ENCODE measurements around the gene DHRSX.
"Not testable (repeated sequence)": the region's sequence is repeated elsewhere in the genome, so short reads cannot be mapped to it uniquely, and the experiment has no call there.

DHRSX gene

DNA sequence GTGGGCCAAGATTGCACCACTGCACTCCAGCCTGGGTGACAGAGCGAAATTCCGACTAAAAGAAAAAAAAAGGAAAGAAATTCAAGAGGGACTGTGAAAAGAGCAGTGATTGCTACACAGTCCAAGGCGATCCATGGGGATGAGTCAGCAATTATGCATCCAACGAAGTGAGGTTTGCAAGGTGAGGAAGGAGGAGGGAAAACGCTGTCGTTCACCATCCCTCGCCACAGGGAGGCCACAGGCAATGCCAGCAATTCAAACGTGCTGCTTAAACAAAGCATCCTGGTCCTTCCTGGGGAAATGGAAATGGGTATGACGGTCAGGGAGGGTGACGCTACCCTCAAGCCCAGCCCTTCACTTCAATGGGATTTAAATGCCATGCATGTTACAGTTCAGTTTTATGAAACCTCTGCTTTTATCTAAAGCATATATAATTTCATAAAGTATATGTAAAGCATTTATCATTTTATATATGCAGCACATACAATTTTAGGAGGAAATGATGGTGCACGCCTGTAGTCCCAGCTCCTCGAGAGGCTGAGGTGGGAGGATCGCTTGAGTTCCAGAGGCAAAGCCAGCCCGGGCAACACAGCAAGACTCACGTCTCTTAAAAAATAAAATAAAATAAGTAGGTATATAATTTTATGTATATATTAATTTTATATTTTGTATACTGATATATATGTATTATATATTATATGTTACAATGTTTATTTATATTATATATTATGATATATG, 108.7 kb downstream of the DHRSX start:
- DNase-seq (ENCODE audit: low read depth): peak; percentile 88

DNA sequence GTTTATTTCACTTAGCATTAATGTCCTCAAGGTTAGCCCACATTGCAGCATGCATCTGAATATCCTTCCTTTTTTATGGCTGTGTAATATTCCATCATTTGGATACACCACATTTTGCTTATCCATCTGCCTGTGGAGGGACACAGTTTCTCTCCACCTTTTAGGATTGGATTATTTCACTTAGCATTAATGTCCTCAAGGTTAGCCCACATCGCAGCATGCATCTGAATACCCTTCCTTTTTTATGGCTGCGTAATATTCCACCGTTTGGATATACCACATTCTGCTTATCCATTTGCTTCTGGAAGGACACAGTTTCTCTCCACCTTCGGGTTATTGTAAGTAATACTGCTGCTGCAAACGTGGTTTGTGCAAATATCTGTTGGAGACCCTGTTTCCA, 110.0 kb downstream of the DHRSX start:
- no peak for DNase-seq (ENCODE audit: low read depth)

DNA sequence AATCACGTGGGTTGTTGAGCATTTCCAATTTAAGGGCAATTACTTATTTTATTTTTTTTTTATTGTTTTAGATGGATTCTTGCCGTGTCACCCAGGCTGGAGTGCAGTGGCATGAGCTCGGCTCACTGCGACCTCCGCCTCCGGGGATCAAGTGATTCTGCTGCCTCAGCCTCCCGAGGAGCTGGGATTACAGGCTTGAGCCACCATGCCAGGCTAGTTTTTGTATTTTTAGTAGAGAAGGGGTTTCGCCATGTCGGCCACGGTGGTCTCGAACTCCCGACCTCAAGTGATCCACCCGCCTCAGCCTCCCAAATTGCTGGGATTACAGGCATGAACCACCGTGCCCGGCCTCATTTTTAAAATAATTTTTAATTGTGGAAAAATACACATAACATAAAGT, 111.0 kb downstream of the DHRSX start:
- not testable (repeated sequence) for DNase-seq (ENCODE audit: low read depth)

DNA sequence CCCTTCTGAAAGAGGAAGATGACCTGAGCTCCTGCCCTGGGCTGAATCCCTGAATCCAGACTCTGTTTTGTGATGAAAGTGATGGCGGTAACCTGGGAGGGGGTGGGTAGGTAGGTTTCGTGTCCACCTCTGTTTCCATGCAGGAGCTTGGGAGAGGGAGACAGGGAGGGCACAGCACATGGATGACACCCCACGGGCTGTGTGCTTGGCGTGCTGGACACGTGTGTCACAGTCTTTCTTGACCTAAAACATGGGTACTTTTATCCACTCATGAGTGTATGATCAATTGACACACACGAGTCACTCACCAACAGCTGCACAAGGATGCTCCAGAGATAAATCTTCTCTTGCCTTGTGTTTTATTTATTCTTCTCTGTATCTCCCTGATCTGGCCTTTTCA, 111.5 kb downstream of the DHRSX start:
- no peak for DNase-seq (ENCODE audit: low read depth)

DNA sequence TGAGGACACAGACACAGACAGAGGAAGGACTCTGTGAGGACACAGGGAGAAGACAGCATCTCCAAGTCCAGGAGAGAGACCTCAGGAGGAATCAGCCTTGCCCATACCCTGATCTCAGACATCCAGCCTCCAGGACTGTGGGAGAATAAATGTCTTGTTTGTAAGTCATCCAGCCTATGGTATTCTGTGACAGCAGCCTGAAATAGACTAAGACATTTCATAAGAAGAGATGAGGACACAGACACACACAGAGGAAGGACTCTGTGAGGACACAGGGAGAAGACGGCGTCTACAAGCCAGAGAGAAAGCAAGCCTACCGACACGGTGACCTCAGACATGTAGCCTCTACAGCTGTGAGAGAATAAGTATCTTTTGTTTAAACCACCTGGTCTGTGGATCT, 112.1 kb downstream of the DHRSX start:
- DNase-seq (ENCODE audit: low read depth): no peak

DNA sequence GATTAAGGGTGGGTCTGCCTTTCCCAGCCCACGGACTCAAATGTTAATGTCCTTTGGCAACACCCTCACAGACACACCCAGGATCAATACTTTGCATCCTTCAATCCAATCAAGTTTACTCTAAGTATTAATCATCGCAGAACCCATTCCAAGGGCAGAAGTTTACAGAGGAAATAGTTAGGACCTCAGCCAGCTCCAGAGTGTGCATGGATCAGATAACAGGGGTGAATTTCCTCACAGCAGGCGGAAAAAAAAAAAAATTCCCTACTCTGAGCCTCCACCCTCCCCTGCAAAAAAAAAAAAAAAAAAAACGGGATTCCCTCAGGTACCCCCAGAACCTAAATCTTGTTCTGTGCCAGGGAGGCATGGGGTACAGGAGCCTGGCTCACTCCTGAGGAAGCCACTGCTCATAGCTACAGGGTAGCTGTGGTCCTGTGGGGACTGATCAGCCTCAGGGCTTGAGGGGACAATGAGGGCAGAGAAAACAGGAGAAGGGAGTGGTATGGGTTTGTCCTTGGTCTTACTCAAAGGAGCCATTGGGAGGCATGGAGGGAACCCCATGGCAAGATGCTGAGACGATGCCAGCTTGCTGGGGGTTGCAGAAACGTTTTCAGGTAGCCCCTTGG, 113.0 kb downstream of the DHRSX start:
- DNase-seq (ENCODE audit: low read depth): no peak

DNA sequence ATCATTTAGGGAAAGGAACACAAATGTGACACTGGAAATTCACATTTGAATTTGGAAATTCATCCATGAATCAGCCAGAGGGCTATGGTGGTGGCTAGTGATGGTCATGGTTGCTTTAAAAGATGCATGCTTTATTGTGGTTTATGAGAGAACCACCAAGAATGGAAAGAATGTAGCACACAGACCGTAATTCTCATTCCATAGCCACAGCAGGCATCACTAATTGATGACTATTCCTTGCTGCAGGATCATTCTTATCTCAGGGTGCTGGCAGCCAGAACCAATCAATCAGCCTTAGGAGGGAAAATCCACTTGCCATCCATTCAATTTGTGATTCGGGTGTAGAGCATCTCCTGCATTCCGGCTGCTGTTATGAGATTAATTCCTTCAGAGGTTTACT, 115.6 kb downstream of the DHRSX start:
- DNase-seq (ENCODE audit: low read depth): peak; percentile 82

DNA sequence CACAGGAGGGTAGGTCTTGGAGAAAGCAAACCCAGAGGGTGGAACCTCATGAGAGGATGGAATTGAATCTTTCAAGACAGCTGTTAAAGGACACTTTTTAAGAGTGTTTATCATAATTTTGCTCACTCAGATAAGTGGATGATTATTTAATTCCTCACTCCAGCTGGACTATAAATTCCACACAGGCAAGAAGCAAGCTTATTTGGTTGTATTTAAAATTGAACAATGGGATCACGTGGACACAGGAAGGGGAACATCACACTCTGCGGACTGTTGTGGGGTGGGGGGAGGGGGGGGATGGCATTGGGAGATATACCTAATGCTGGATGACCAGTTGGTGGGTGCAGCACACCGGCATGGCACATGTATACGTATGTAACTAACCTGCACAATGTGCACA, 116.3 kb downstream of the DHRSX start:
- no peak for DNase-seq (ENCODE audit: low read depth)

DNA sequence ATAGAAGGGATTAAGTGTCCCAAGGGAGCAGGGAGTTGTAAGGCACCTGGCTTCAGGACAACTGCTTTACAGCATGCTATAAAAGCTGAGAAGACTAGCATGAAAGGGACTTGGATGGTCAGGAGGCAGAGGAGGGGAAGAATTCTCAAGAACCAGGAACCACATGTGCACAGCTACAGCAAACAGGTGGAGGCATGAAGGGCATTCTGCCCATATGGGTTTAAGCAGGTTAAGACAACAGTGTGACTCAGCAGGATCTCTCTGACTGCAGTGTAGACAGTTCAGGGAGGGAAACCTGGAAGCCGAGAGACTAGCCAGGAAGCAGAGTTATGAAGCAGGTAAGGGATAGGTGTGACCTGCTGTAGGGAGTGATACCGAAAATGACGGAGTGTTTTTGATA, 117.0 kb downstream of the DHRSX start:
- DNase-seq (ENCODE audit: low read depth): no peak

DNA sequence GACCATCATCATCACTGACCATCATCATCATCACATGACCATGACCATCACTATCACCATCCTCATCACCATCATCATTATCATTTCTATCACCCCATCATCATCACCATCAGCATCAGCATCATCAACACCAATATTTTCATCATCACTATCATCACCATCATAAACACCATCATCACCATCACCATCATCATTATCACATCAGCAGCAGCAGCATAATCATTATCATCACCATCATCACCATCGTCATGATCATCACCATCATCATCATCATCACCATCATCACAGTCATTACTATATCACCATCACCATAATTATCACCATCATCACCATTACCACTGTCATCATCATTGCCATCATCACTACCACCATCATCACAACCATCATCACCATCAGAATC, 117.6 kb downstream of the DHRSX start:
- no peak for DNase-seq (ENCODE audit: low read depth)

DNA sequence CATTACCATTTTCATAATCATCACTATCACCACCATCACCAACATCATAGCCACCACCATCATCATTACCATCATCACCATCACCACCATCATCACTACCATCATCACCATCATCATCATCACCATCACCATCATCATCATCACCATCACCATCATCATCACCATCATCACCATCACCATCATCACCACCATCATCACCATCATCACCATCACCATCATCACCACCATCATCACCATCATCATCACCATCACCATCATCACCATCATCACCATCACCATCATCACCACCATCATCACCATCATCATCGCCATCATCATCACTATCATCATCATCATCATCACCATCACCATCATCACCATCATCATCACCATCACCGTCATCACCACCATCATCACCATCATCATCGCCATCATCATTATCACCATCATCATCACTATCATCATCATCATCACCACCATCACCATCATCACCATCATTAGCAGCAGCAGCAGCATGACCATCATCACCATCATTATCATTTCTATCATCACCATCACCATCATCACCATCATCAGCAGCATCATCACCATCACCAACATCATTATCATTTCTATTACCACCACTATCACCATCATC, 118.2 kb downstream of the DHRSX start:
- DNase-seq (ENCODE audit: low read depth): not testable (repeated sequence)

DNA sequence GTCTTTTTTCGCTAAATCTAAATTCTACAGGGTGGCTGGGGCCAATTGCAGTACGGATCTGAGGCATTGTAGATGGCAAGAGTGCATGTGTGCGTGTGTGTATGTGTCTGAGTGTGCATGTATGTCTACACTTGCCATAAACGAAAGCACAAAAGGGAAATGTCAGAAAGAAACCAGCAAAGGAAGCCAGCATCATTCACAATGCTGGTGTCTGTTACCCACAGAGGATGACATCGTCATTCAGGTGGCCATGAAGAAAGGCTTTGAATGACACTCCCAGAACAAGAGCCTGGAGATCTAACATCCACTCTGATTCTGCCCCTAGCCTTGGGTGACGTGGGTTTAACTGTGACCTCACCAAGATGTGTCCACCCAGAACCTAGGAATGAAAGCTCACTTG, 124.6 kb downstream of the DHRSX start:
- no peak for DNase-seq (ENCODE audit: low read depth)

DNA sequence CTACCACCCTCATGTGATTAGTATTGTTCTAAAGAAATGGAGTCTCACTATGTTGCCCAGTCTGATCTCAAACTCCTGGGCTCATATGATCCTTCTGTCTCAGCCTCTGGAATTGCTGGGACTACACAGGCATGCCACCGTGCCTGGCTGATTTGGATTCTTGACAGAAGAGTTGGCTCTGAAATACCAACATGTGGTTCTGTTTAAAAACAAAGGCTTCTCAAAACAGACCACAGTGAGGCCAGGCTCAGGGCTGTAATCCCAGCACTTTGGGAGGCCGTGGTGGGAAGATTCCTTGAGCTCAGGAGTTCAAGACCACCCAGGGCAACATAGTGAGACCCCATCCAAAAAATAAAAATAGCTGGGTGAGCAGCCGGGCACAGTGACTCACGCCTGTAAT, 126.7 kb downstream of the DHRSX start:
- no peak for DNase-seq (ENCODE audit: low read depth)

DNA sequence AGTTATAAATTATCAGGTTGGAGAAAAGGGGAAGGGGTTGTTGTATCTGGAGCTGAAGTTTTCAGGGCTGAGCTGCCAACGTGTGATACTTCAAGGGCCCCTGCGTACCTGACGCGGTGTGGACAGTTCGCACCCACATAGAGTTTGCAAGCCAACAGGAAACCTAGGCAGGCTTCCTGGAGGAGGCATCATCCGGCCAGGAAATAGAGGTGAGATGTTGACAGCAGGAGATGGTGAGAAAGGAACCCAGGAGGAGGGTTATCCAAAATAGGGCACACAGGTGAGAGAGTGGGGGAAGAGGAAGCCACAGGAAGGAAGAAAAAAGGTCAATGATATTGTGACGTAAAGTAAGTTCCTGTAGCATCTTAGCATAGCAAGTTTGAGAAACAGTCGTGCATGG, 127.2 kb downstream of the DHRSX start:
- DNase-seq (ENCODE audit: low read depth): no peak

DNA sequence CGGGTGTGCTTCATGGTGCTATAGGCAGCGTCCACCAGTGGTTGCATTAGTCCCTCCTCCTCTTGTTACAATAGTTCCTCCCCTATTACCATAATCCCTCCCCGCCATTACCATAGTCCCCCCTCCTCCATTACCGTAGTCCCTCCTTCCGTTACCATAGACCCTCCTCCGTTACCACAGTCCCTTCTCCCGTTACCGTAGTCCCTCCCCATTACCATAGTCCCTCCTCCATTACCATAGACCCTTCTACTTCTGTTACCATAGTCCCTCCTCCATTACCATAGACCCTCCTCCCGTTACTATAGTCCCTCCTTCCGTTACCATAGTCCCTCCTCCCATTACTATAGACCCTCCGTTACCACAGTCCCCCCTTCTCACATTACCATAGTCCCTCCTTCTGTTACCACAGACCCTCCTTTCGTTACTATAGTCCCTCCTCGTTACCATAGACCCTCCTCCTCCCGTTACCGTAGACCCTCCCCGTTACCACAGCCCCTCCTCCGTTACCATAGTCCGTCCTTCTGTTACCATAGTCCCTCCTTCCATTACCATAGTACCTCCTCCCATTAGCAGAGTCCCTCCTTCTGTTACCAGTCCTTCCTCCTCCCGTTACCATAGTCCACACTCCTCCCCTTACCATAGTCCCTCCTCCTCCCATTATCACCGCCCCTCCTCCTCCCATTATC, 129.6 kb downstream of the DHRSX start:
- DNase-seq (ENCODE audit: low read depth): no peak

DNA sequence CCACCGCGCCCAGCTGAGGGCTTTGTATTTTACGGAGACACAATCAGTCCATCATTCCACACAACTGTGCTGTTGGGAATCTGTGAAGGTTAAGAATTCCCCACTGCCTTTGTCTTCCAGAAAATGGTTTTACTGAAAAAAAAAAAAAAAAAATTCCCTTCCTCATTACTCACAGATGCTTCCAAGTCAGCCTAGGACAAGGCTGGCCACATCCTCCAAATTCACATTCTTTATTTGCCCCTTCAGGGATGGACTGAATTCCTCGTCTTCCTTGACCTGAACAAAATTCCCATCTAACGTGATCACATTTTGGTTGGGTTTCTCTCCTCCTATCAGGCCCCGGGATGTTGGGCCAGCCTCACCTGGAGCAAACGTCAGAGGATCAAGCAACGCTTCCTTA, 130.3 kb downstream of the DHRSX start:
- DNase-seq (ENCODE audit: low read depth): no peak

DNA sequence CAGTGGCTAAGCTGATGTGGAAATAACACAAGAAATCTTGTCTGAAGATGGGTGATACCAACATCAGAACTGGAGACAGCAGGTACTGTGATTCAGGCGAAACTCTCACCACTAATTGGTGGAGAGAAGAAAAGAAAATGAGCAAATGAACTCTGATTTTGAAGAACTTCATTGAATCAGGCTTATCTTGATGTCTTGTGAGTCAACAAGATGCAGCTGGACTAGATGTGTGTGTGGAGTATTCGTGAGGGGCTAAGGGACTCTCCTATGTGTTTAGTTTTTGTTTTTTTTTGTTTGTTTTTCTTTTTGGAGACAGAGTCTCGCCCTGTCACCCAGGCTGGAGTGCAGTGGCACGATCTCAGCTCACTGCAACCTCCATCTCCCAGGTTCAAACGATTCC, 131.6 kb downstream of the DHRSX start:
- DNase-seq (ENCODE audit: low read depth): no peak

DNA sequence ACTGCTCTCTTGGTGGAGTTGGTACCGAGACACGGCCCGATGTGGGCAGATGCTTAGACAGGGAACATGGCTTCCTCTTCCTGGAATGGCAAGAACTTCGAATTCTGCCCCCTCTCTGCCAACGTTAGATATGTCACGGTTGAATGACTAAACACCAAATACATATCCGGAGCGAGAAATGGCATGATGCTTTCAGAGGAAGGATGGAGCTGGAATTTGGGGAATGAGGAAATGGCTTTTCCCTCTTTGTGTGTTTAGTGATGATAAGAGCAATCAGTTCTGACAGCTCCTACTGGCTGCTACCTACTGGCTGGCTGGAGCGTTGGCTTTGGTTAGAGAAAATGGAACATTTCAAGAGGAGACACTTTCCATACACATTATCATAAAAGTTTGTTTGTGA, 140.0 kb downstream of the DHRSX start:
- no peak for DNase-seq (ENCODE audit: low read depth)

DNA sequence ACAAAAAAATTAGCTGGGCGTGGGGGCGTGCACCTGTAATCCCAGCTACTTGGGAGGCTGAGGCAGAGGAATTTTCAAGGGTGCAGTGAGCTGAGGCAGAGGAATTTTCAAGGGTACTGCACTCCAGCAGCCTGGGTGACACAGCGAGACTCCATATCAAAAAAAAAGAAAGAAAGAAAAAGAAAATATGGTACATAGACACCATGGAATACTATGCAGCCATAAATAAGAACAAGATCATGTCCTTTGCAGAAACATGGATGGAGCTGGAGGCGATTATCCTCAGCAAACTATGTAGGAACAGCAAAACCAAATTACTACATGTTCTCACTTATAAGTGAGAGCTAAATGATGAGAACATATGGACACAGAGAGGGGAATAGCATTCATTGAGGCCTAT, 141.3 kb downstream of the DHRSX start:
- DNase-seq (ENCODE audit: low read depth): not testable (repeated sequence)

DNA sequence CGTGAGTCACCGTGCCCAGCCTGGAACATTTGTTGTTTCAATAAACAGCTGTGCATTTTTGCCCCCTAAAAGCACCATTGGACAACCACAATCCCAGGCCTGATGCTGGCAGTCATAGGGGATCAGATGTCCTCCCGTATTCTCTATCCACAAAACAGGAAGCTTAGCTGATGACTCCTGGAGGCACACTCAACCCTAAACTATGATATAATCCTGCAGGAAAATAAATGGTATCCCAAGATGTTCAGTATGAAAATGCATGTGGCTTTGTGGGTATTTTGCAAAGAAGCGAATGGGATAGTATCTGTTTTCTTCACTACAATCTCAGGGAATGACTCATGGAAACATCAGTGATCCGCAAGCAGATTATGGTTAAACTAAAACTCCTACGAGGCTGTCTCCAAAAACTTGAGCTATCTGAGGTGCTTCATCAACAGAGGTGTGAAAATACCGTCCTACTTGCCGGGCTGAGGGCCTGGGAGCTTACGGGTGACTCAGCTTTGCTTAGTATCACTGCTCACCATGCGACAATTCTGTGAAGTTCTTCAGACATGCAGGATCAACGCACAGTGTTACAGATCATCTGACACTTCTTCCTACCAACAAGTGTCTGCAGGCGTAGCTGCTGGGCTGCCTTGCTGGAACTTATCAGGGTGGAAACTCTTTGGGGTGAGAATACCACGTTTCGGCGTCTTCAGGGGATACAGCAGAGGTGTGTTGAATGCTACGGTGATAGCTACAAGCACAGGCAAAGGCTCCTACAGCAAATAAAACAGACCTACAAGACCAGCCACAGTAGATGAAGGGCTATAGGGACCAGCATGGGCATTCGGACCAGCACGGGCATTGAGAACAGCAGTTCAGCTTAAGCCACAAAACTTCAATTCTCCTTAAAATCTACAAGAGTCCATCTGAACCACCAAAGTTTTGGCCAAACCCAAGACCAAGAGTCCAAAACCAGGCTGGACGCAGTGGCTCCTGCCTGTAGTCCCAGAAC, 148.5 kb downstream of the DHRSX start:
- DNase-seq (ENCODE audit: low read depth): peak; percentile 94

DNA sequence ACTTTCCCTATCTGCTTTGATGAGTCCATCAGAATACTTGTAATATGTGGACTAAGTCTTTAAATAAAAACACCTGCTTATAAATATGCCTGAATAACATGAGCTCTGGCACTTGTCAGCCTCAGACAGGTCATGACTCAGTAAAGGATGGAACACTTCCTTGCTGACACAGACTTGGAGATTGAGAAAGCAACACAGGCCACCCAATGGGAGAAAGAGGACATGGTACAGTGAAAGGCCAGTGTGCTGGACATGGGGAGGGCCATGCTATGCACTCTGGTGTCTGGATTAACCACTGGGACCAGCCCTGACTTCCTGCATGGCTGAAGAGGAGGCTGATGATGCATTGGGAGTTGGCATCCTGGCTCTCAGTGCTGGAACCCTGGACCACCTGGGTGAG, 149.5 kb downstream of the DHRSX start:
- peak; percentile 67 for DNase-seq (ENCODE audit: low read depth)

DNA sequence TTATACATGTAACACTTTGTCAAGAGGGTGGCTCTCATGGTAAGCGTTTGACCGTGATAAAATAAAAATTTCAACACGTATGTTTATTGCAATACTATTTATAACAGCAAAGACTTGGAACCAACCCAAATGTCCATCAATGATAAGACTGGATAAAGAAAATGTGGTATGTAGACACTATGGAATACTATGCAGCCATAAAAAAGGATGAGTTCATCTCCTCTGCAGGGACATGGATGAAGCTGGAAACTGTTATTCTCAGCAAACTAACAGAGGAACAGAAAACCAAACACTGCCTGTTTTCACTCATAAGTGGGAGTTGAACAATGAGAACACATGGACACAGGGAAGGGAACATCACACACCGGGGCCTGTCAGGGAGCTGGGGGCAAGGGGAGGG, 150.1 kb downstream of the DHRSX start:
- not testable (repeated sequence) for DNase-seq (ENCODE audit: low read depth)
